ENCODE results near the gene SMDT1. TPM values are rescaled to one million over a fixed set of nuclear protein-coding genes. Genes with fewer than 3 reads are reported as not detected.
"Not testable (repeated sequence)": the region's sequence is repeated elsewhere in the genome, so short reads cannot be mapped to it uniquely, and the experiment has no call there.

Gene SMDT1
- polyA plus RNA-seq, 3 donors: 41.8 to 182 (median 180) TPM

GRCh38 chr22:42127606-42128005 lies 48.1 kb downstream of the SMDT1 start:
- H3K79me2 ChIP-seq (ENCODE audit: insufficient read depth, low read length): no peaks in the 10 kb centered on the region
- Mint-ChIP-seq H3K4me3 (no peak overlapping the region), H3K36me3 (peaks cover 0 to 3% of the 10 kb centered on the region in 2 donors), H3K4me1 (peaks cover 2% of the 10 kb centered on the region), H3K9me3 (peaks cover 0 to 5% (median 1%) of the 10 kb centered on the region in 7 donors), H3K27me3 (ENCODE audit: low read depth in 3 of 3) (peaks cover 6 to 8% (median 7%) of the 10 kb centered on the region in 3 donors), H3K27ac (no peak overlapping the region)
- peaks cover 0 to 3% of the 10 kb centered on the region in 2 donors for H3K27me3 ChIP-seq (ENCODE audit: control insufficient read depth in 2 of 2, insufficient read depth in 2 of 2, low read length in 2 of 2)
- no peak for TF ChIP-seq CTCF (IDR thresholded peaks at IDR 0.05)
- no peak overlapping the region for H2AFZ ChIP-seq (ENCODE audit: insufficient read depth, low read depth, low read length, poor library complexity, severe bottlenecking)
- H3K4me3 ChIP-seq (replicated peaks in 1 of 3; ENCODE audit: low read depth in 2 of 3, low read length in 3 of 3): no peak overlapping the region
- no peaks in the 10 kb centered on the region for H3K4me1 ChIP-seq (ENCODE audit: control insufficient read depth in 1 of 2, insufficient read depth in 2 of 2, low read length in 2 of 2)
- no peaks in the 10 kb centered on the region for H4K20me1 ChIP-seq (ENCODE audit: insufficient read depth, low read length)
- H3K36me3 ChIP-seq (replicated peaks in 1 of 2; ENCODE audit: control insufficient read depth in 1 of 2, insufficient read depth in 2 of 2, low read length in 2 of 2): no peaks in the 10 kb centered on the region
- no peak overlapping the region for H3K9ac ChIP-seq (ENCODE audit: insufficient read depth, low read length, poor library complexity, severe bottlenecking)
- H3K9me3 ChIP-seq (replicated peaks in 1 of 2; ENCODE audit: control insufficient read depth in 1 of 2, insufficient read depth in 1 of 2, low read length in 2 of 2): peaks cover 0 to 3% of the 10 kb centered on the region in 2 donors
- no peak overlapping the region for H3K27ac ChIP-seq (ENCODE audit: low read depth in 1 of 2, low read length in 2 of 2)
- no peak for DNase-seq
- over 99% methylated on average over 16 of the region's 16 CpGs for WGBS (ENCODE audit: insufficient coverage)
- intact Hi-C loops (cut with micrococcal nuclease): no loop called here
- H3K4me2 ChIP-seq (replicated peaks; ENCODE audit: extremely low read depth, low read length, poor library complexity, severe bottlenecking): no peak overlapping the region

- intact Hi-C loops (cut with micrococcal nuclease): not testable (repeated sequence)
Measured at GRCh38 chr22:42128007-42128406, 48.5 kb downstream of the SMDT1 start.

GRCh38 chr22:42128776-42129694 lies 49.5 kb downstream of the SMDT1 start:
- H3K9me3 ChIP-seq (replicated peaks in 1 of 2; ENCODE audit: control insufficient read depth in 1 of 2, insufficient read depth in 1 of 2, low read length in 2 of 2); H2AFZ ChIP-seq (ENCODE audit: insufficient read depth, low read depth, low read length, poor library complexity, severe bottlenecking); H3K4me1 ChIP-seq (ENCODE audit: control insufficient read depth in 1 of 2, insufficient read depth in 2 of 2, low read length in 2 of 2); H4K20me1 ChIP-seq (ENCODE audit: insufficient read depth, low read length); H3K4me2 ChIP-seq (replicated peaks; ENCODE audit: extremely low read depth, low read length, poor library complexity, severe bottlenecking); H3K36me3 Mint-ChIP-seq; H3K9ac ChIP-seq (ENCODE audit: insufficient read depth, low read length, poor library complexity, severe bottlenecking); intact Hi-C loops (cut with micrococcal nuclease); H3K27ac ChIP-seq (ENCODE audit: low read depth in 1 of 2, low read length in 2 of 2); H3K4me1 Mint-ChIP-seq; H3K4me3 ChIP-seq (replicated peaks in 1 of 3; ENCODE audit: low read depth in 2 of 3, low read length in 3 of 3); H3K79me2 ChIP-seq (ENCODE audit: insufficient read depth, low read length); H3K27me3 ChIP-seq (ENCODE audit: control insufficient read depth in 2 of 2, insufficient read depth in 2 of 2, low read length in 2 of 2); H3K27ac Mint-ChIP-seq; H3K9me3 Mint-ChIP-seq; H3K36me3 ChIP-seq (replicated peaks in 1 of 2; ENCODE audit: control insufficient read depth in 1 of 2, insufficient read depth in 2 of 2, low read length in 2 of 2); DNase-seq: not testable (repeated sequence)
- Mint-ChIP-seq H3K4me3 (peak overlapping the region in 1 of 2 donors; percentile 16), H3K27me3 (ENCODE audit: low read depth in 3 of 3) (peaks cover 7 to 16% (median 12%) of the 10 kb centered on the region in 3 donors)
- 58% methylated on average over 55 of the region's 65 CpGs for WGBS (ENCODE audit: insufficient coverage)

More at GRCh38 chr22:42128007-42128406, 48.5 kb downstream of the SMDT1 start:
- H3K9ac ChIP-seq (ENCODE audit: insufficient read depth, low read length, poor library complexity, severe bottlenecking); H3K4me1 ChIP-seq (ENCODE audit: control insufficient read depth in 1 of 2, insufficient read depth in 2 of 2, low read length in 2 of 2); H3K9me3 ChIP-seq (replicated peaks in 1 of 2; ENCODE audit: control insufficient read depth in 1 of 2, insufficient read depth in 1 of 2, low read length in 2 of 2); H3K79me2 ChIP-seq (ENCODE audit: insufficient read depth, low read length); H3K27me3 ChIP-seq (ENCODE audit: control insufficient read depth in 2 of 2, insufficient read depth in 2 of 2, low read length in 2 of 2); H3K9me3 Mint-ChIP-seq; H3K27ac Mint-ChIP-seq; H2AFZ ChIP-seq (ENCODE audit: insufficient read depth, low read depth, low read length, poor library complexity, severe bottlenecking); H3K4me2 ChIP-seq (replicated peaks; ENCODE audit: extremely low read depth, low read length, poor library complexity, severe bottlenecking); H3K4me3 Mint-ChIP-seq; H3K4me1 Mint-ChIP-seq; H3K4me3 ChIP-seq (replicated peaks in 1 of 3; ENCODE audit: low read depth in 2 of 3, low read length in 3 of 3); H3K27me3 Mint-ChIP-seq (ENCODE audit: low read depth in 3 of 3); DNase-seq; H3K36me3 Mint-ChIP-seq; H3K36me3 ChIP-seq (replicated peaks in 1 of 2; ENCODE audit: control insufficient read depth in 1 of 2, insufficient read depth in 2 of 2, low read length in 2 of 2); H3K27ac ChIP-seq (ENCODE audit: low read depth in 1 of 2, low read length in 2 of 2); H4K20me1 ChIP-seq (ENCODE audit: insufficient read depth, low read length): not testable (repeated sequence)
- WGBS (ENCODE audit: insufficient coverage): 95% methylated on average over 9 of the region's 13 CpGs

GRCh38 chr22:42130182-42130581 lies 50.7 kb downstream of the SMDT1 start:
- H3K27ac Mint-ChIP-seq; H4K20me1 ChIP-seq (ENCODE audit: insufficient read depth, low read length); H3K9me3 ChIP-seq (replicated peaks in 1 of 2; ENCODE audit: control insufficient read depth in 1 of 2, insufficient read depth in 1 of 2, low read length in 2 of 2); H3K4me3 ChIP-seq (replicated peaks in 1 of 3; ENCODE audit: low read depth in 2 of 3, low read length in 3 of 3); H3K36me3 Mint-ChIP-seq; H3K4me2 ChIP-seq (replicated peaks; ENCODE audit: extremely low read depth, low read length, poor library complexity, severe bottlenecking); H3K4me1 ChIP-seq (ENCODE audit: control insufficient read depth in 1 of 2, insufficient read depth in 2 of 2, low read length in 2 of 2); H3K27me3 ChIP-seq (ENCODE audit: control insufficient read depth in 2 of 2, insufficient read depth in 2 of 2, low read length in 2 of 2); H3K36me3 ChIP-seq (replicated peaks in 1 of 2; ENCODE audit: control insufficient read depth in 1 of 2, insufficient read depth in 2 of 2, low read length in 2 of 2); H3K9me3 Mint-ChIP-seq; DNase-seq; intact Hi-C loops (cut with micrococcal nuclease); H3K79me2 ChIP-seq (ENCODE audit: insufficient read depth, low read length); H2AFZ ChIP-seq (ENCODE audit: insufficient read depth, low read depth, low read length, poor library complexity, severe bottlenecking); H3K4me3 Mint-ChIP-seq; H3K4me1 Mint-ChIP-seq; H3K27ac ChIP-seq (ENCODE audit: low read depth in 1 of 2, low read length in 2 of 2); H3K9ac ChIP-seq (ENCODE audit: insufficient read depth, low read length, poor library complexity, severe bottlenecking): not testable (repeated sequence)
- WGBS (ENCODE audit: insufficient coverage): 0% methylated on average over 1 of the region's 7 CpGs
- H3K27me3 Mint-ChIP-seq (ENCODE audit: low read depth in 3 of 3): peaks cover 7 to 21% (median 12%) of the 10 kb centered on the region in 3 donors
